GM12872 (cell line): Measurements from ENCODE around the gene TERT.

Experiments
- TF ChIP-seq, protein P1 (sequence below): IDR thresholded peaks from 3 replicates; pipeline ENCODE4 v1.5.1; 2011; ENCODE audit warnings: low read depth, mild to moderate bottlenecking, low read length, moderate library complexity; ENCODE audit not compliant: insufficient read depth

Gene TERT

DNA sequence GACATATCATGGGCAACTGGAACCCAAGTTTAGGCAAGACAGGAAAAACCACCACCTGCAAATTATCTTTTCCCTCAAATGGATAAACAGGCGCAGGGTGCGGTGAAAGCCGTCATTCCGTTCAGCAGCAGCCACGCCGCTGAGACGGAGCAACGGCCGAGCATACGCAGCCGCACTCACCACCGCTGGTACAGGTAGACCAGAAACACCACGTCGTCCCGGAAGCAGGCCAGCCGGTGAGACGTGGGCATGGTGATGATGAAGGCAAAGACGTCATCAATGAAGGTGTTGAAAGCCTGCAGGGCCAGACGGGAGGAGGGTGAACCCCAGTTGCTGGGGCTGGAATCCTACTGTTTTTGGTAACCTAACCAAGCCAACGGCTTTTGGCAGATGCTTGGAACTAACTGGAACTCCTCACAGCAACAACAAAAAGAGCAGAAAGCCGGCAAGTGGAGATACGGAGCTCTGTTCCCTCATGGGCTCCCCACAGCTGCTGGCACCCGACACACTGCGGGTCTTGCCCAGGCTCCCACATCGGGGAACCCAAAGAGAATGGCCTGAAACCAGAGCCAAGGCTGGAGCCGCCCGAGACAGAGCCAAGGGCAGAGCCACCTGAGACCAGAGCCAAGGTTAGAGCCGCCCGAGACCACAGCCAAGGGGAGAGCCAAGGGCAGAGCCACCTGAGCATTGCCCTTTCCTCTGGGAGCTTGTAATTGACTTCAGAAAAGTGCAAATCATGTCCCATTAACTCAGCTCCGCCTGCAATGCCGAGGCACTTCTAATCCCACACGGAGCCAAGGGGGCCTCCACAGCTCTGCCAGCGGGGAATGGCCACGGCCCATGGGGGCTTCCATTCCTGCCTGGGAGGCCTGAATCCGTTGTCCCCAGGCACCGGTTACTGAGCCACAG, 25.8 kb upstream of the TERT start:
- TF ChIP-seq, protein P1, sequence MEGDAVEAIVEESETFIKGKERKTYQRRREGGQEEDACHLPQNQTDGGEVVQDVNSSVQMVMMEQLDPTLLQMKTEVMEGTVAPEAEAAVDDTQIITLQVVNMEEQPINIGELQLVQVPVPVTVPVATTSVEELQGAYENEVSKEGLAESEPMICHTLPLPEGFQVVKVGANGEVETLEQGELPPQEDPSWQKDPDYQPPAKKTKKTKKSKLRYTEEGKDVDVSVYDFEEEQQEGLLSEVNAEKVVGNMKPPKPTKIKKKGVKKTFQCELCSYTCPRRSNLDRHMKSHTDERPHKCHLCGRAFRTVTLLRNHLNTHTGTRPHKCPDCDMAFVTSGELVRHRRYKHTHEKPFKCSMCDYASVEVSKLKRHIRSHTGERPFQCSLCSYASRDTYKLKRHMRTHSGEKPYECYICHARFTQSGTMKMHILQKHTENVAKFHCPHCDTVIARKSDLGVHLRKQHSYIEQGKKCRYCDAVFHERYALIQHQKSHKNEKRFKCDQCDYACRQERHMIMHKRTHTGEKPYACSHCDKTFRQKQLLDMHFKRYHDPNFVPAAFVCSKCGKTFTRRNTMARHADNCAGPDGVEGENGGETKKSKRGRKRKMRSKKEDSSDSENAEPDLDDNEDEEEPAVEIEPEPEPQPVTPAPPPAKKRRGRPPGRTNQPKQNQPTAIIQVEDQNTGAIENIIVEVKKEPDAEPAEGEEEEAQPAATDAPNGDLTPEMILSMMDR: no peak

DNA sequence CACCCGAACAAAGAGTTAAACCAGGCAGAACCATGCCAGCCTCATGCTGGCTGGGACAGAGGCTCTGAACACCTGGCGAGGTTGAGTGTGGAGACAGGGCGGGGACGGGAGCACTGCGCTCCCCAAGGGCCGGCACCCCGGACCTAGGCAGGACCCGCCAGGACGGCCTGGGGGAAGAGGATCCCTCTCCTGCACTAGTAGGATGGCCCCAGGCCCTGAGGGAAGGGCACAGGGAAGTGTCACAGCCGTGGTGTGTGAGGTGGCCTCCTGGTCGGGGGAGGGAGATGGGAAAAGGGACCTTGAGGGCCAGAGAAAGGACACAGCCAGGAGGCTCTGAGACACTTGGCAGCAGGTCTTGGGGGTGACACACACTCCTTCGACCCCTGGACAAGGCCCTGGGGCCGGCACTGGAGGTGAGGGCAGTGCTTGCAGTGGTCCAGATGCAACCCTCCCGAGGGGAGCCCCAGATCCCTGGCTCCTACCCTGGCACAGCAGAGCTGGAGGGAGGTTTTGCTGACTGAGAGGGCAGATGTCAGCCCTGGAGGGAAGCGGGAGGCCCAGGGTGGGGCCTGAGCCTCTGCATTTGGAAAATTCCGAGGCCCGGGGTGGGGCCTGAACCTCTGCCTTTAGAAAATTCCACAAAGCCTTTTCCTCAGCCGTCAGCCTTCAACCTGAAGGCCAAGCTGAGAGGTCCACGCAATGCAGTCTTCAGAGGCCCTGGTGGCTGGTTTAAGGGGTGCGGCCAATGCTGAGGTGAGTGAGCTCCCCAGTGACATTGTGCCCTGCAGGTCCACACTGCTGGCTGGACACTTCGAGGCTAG, 24.8 kb upstream of the TERT start:
- TF ChIP-seq, protein P1: 0 out of 3 replicates have a peak, but pooled peaks have one; percentile 20

DNA sequence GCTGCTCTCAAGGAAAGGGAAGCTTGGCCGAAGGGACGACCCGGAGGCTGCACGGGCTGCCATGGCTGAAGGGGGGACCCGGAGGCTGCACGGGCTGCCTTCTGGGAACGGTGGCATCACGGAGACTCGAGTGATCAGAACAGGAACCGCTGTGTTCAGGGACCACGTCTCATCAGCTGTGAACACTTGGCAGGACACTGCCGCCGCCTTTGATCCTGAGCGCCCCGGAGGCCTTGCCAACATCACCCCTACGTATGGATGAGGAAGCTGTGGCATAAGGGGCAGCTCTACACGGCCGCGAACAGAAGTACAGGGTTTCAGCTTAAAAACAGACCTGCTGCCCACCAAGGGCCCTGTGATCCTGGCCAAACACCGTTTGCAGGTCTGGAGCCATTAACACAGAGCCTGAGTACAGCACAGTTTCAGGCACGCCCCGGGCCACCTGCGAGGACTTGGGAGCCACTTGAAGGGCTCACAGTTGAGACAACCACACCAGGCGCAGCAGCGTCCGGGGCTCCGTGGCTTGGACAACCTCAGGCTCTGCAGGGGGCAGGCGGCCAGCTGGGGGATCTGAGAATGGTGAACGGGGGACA, 23.9 kb upstream of the TERT start:
- TF ChIP-seq, protein P1: no peak

DNA sequence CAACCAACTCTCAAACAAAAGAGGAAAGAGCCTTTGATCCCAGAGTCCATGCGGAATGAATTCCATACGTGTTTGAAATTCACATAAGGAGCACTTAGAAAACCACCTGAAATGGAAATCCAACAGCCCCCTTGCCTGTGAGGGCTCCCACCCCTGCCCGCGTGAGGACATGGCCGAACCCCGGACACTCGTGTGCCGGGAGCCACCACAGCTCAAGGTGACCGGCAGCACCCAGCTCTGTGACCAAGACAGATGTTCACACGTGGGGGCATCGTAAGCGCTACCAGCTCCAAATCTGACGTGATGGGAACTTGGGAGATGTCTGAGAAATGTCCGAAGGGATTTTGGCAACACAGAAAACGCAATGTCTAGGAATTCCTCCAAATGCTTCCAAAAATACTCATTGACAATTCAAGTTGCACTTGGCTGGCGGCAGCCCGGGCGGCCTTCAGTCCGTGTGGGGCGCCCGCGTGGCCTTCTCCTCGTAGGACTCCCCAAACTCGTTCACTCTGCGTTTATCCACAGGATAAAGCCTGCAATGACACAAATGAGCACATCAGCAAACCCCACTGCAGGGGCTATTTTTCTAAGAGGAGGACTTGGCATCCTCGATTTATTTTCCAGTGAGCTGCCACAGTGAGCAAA, 23.2 kb upstream of the TERT start:
- TF ChIP-seq, protein P1: no peak

DNA sequence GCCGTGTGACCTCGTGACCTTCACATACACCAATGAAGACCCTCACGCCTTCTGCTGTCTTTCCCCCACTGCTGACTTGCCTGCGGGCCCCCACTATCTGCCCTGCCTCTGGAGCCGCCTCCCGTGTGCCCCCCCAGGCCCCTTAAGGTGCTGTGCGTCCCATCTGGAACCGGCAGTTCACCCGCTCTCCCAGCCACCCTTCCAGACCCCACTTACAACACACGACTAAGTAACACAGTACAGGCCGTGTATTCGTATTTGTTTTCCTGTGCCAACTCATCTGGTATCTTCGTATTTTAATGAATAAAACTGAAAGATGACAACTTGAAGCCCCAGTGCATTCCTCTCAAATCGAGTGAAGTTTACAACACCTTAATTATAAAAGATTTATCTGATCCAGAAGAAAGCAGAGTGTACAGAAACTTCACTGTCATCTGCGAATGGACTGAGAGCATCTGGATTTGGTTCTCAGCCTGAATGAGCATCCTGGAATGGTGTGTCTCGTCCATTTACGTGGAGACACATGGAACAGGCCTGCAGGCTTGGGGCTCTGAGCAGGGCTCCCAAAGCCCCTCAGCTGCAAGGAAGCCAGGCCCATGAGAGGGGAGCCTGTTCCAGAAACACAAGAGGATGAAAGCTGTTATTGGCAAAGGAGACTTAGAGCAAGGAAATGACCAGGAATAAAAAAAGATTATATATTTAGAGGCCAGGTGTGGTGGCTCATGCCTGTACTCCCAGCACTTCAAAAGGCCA, 21.9 kb upstream of the TERT start:
- TF ChIP-seq, protein P1: no peak

DNA sequence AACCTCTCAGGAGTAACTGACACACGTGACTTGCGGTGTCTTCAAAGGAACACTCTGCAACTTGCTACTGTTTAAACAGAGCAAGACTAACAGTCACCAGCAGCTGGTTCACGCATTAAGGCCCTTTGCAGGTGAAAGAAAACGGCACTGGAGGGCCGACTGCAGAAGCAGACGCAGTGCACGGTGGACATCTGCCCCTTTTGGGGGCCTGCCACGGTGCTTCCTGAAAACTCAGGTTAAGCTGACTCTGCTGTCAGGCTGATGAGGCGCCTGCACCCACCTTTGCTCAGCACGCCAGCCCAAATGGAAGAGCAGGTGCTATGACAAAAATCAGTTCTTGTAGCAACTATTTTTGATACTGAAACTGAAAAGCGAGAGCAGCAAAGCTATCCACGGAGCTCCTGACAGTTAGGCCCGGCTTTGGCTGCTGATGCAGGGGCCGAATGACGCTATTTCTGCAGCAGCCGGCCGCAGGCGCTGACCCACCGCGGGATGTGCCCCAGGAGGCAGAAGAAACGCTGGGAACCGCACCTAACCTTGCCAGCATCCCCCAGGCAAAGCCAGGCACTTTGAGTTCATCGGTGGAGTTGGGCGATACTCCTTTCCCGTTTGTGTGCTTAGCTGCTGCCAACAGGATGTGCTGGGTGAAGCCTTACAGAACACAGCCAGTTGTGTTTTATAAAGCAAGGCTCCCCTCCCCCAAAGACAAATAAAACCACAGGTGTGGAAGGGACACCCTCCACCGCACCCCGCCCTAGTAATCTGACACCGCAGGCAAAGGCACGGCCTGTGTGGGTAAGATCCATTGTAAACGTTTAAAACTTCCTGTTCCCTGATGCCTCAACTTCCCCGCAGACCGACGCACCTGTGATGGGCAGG, 21.1 kb upstream of the TERT start:
- TF ChIP-seq, protein P1: 0 out of 3 replicates have a peak, but pooled peaks have one; percentile 5
